ENCODE data around the gene STAT1.

STAT1 gene

GRCh38 chr2:191038241-191038725 lies 24.3 kb upstream of the STAT1 start:
- H3K27ac ChIP-seq, result no peak overlapping the region
- TF ChIP-seq CTCF (IDR thresholded peaks at IDR 0.05; ENCODE audit: low read depth, low read length), result no peak
- H3K27me3 ChIP-seq (ENCODE audit: insufficient read depth, low read depth, severe bottlenecking), result no peaks in the 10 kb centered on the region
- no peak for DNase-seq
- no peak overlapping the region for H3K4me3 ChIP-seq (ENCODE audit: low read depth, low read length)
- H3K9me3 ChIP-seq (ENCODE audit: severe bottlenecking), result no peaks in the 10 kb centered on the region
- H3K36me3 ChIP-seq, result no peaks in the 10 kb centered on the region

GRCh38 chr2:191037351-191037750 lies 23.4 kb upstream of the STAT1 start:
- Histone ChIP-seq H3K9me3 (ENCODE audit: severe bottlenecking) (no peaks in the 10 kb centered on the region), H3K4me3 (ENCODE audit: low read depth, low read length) (no peak overlapping the region), H3K27ac (no peak overlapping the region), H3K27me3 (ENCODE audit: insufficient read depth, low read depth, severe bottlenecking) (no peaks in the 10 kb centered on the region), H3K36me3 (no peaks in the 10 kb centered on the region)
- no peak for TF ChIP-seq CTCF (IDR thresholded peaks at IDR 0.05; ENCODE audit: low read depth, low read length)
- no peak for DNase-seq

GRCh38 chr2:191036363-191036762 lies 22.4 kb upstream of the STAT1 start:
- TF ChIP-seq CTCF (IDR thresholded peaks at IDR 0.05; ENCODE audit: low read depth, low read length), result no peak
- Histone ChIP-seq H3K27ac (no peak overlapping the region), H3K27me3 (ENCODE audit: insufficient read depth, low read depth, severe bottlenecking) (no peaks in the 10 kb centered on the region), H3K9me3 (ENCODE audit: severe bottlenecking) (no peaks in the 10 kb centered on the region), H3K36me3 (no peaks in the 10 kb centered on the region), H3K4me3 (ENCODE audit: low read depth, low read length) (no peak overlapping the region)
- DNase-seq, result no peak

GRCh38 chr2:191032588-191033429 lies 18.8 kb upstream of the STAT1 start:
- no peak for TF ChIP-seq CTCF (IDR thresholded peaks at IDR 0.05; ENCODE audit: low read depth, low read length)
- no peaks in the 10 kb centered on the region for H3K36me3 ChIP-seq
- no peaks in the 10 kb centered on the region for H3K27me3 ChIP-seq (ENCODE audit: insufficient read depth, low read depth, severe bottlenecking)
- no peak overlapping the region for H3K4me3 ChIP-seq (ENCODE audit: low read depth, low read length)
- no peak overlapping the region for H3K27ac ChIP-seq
- no peaks in the 10 kb centered on the region for H3K9me3 ChIP-seq (ENCODE audit: severe bottlenecking)
- no peak for DNase-seq

GRCh38 chr2:191031256-191031655 lies 17.3 kb upstream of the STAT1 start:
- no peak for TF ChIP-seq CTCF (IDR thresholded peaks at IDR 0.05; ENCODE audit: low read depth, low read length)
- Histone ChIP-seq H3K27me3 (ENCODE audit: insufficient read depth, low read depth, severe bottlenecking) (no peaks in the 10 kb centered on the region), H3K4me3 (ENCODE audit: low read depth, low read length) (no peak overlapping the region), H3K9me3 (ENCODE audit: severe bottlenecking) (no peaks in the 10 kb centered on the region), H3K27ac (no peak overlapping the region), H3K36me3 (no peaks in the 10 kb centered on the region)
- DNase-seq, result no peak

Measured in WERI-Rb-1 (cell line).